Testis (tissue), 2 donors: Measurements from ENCODE around the gene TLR4.

Experiments used
- POLR2A ChIP-seq: fragments of 450-650 bp; IDR thresholded peaks from one replicate; pipeline ENCODE4 v1.6.1; 2017; ENCODE audit warnings: antibody characterized with exemption, mild to moderate bottlenecking, moderate library complexity
- TF ChIP-seq, protein P1 (sequence below), 3 experiments: fragments of 450-650 bp in 2 of 3; fragments of 200-600 bp in 1 of 3; sonication (generic) in 1 of 3; IDR thresholded peaks; one replicate each; pipeline ENCODE4 v1.5.1; 2016 to 2019; ENCODE audit warnings: antibody characterized with exemption in 3 of 3, mild to moderate bottlenecking in 2 of 3, moderate library complexity in 1 of 3

GRCh38 chr9:117662651-117663050 is 41.6 kb upstream of the TLR4 start:
- TF ChIP-seq, protein P1, sequence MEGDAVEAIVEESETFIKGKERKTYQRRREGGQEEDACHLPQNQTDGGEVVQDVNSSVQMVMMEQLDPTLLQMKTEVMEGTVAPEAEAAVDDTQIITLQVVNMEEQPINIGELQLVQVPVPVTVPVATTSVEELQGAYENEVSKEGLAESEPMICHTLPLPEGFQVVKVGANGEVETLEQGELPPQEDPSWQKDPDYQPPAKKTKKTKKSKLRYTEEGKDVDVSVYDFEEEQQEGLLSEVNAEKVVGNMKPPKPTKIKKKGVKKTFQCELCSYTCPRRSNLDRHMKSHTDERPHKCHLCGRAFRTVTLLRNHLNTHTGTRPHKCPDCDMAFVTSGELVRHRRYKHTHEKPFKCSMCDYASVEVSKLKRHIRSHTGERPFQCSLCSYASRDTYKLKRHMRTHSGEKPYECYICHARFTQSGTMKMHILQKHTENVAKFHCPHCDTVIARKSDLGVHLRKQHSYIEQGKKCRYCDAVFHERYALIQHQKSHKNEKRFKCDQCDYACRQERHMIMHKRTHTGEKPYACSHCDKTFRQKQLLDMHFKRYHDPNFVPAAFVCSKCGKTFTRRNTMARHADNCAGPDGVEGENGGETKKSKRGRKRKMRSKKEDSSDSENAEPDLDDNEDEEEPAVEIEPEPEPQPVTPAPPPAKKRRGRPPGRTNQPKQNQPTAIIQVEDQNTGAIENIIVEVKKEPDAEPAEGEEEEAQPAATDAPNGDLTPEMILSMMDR (IDR thresholded peaks at IDR 0.05) = no peak
- no peak for TF ChIP-seq POLR2A
